Ascending aorta (tissue), 2 donors: ENCODE data around the gene CCR2. TPM values are rescaled to one million over a fixed set of nuclear protein-coding genes. Genes with fewer than 3 reads are reported as not detected.
"Not testable (repeated sequence)": the region's sequence is repeated elsewhere in the genome, so short reads cannot be mapped to it uniquely, and the experiment has no call there.

Experiments
- DNase-seq, 2 donors: peaks; one replicate each; pipeline ENCODE4 v3.0.0-alpha.2; 2019; ENCODE audit warnings: low spot score in 2 of 2
- H3K27ac ChIP-seq, 2 donors: fragments of 200-600 bp; sonication (generic); one replicate each; pipeline ENCODE4 v1.5.1; 2016 to 2017; ENCODE audit warnings: mild to moderate bottlenecking in 1 of 2
- H3K27me3 ChIP-seq: fragments of 200-600 bp; sonication (generic); one replicate; pipeline ENCODE4 v1.5.1; 2017
- H3K36me3 ChIP-seq, 2 donors: fragments of 200-600 bp; sonication (generic); one replicate each; pipeline ENCODE4 v1.5.1; 2016
- H3K4me1 ChIP-seq, 2 donors: fragments of 200-600 bp; sonication (generic); one replicate each; pipeline ENCODE4 v1.5.1; 2016 to 2017; ENCODE audit warnings: mild to moderate bottlenecking in 1 of 2
- H3K4me3 ChIP-seq, 2 donors: fragments of 200-600 bp; sonication (generic); one replicate each; pipeline ENCODE4 v1.5.1; 2016 to 2017; ENCODE audit warnings: mild to moderate bottlenecking in 1 of 2
- H3K9me3 ChIP-seq, 2 donors: fragments of 200-600 bp; sonication (generic); one replicate each; pipeline ENCODE4 v1.5.1; 2016
- intact Hi-C: fragments of 100-400 bp; cut with DNase I; formaldehyde crosslinking; loops from one replicate; pipeline ENCODE4 v1.15.1; 2023
- total RNA-seq: library from RNA; depleted of rRNA; stranded (reverse); fragments of >200 nt; gene quantifications from one replicate; pipeline ENCODE4 v1.1.0, GENCODE V29; 2016
- TF ChIP-seq, protein P1 (sequence below), 3 experiments: fragments of 200-600 bp in 2 of 3; fragments of 450-650 bp in 1 of 3; sonication (generic) in 2 of 3; IDR thresholded peaks; one replicate each; pipeline ENCODE4 v1.5.1; 2016 to 2019; ENCODE audit warnings: antibody characterized with exemption in 3 of 3, mild to moderate bottlenecking in 1 of 3, moderate library complexity in 1 of 3

The CCR2 gene
- total RNA-seq, 1 donor from 2014 or later, result 0.11 TPM

DNA sequence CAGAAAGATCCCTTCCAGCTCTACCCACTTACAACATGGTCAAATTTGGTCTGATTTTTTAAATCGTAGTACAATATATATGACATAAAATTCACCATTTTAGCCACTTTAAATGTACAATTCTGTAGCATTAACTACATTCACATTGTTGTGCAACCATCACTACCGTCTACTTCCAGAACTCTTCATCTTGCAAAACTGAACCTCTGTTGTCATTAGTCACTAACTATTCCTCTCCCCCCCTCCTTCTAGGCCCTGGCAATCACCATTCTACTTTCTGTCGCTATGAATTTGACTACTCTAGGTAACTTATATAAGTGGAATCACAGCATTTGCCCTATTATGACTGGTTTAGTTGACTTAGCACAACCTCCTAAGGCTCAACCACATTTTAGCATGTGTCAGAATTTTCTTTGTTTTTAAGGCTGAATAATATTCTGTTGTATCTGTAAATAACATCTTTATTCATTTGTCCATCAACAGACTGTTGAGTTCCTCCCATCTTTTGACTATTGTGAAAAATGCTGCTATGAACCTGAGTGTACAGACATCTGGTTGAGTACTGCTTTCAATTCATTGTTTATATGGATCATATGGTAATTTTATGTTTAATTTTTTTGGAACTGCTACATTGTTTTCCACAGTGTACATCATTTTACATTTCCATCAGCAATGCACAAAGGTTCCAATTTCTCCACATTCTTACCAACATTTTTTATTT is 35.5 kb upstream of the CCR2 start:
- no peak overlapping the region for H3K4me3 ChIP-seq
- TF ChIP-seq, protein P1, sequence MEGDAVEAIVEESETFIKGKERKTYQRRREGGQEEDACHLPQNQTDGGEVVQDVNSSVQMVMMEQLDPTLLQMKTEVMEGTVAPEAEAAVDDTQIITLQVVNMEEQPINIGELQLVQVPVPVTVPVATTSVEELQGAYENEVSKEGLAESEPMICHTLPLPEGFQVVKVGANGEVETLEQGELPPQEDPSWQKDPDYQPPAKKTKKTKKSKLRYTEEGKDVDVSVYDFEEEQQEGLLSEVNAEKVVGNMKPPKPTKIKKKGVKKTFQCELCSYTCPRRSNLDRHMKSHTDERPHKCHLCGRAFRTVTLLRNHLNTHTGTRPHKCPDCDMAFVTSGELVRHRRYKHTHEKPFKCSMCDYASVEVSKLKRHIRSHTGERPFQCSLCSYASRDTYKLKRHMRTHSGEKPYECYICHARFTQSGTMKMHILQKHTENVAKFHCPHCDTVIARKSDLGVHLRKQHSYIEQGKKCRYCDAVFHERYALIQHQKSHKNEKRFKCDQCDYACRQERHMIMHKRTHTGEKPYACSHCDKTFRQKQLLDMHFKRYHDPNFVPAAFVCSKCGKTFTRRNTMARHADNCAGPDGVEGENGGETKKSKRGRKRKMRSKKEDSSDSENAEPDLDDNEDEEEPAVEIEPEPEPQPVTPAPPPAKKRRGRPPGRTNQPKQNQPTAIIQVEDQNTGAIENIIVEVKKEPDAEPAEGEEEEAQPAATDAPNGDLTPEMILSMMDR (IDR thresholded peaks at IDR 0.05), result no peak
- H3K36me3 ChIP-seq, result no peaks in the 10 kb centered on the region
- H3K27me3 ChIP-seq, result no peaks in the 10 kb centered on the region
- no peak overlapping the region for H3K27ac ChIP-seq
- no peaks in the 10 kb centered on the region for H3K9me3 ChIP-seq
- no peak for DNase-seq
- no peaks in the 10 kb centered on the region for H3K4me1 ChIP-seq
- intact Hi-C loops, result no loop called here

DNA sequence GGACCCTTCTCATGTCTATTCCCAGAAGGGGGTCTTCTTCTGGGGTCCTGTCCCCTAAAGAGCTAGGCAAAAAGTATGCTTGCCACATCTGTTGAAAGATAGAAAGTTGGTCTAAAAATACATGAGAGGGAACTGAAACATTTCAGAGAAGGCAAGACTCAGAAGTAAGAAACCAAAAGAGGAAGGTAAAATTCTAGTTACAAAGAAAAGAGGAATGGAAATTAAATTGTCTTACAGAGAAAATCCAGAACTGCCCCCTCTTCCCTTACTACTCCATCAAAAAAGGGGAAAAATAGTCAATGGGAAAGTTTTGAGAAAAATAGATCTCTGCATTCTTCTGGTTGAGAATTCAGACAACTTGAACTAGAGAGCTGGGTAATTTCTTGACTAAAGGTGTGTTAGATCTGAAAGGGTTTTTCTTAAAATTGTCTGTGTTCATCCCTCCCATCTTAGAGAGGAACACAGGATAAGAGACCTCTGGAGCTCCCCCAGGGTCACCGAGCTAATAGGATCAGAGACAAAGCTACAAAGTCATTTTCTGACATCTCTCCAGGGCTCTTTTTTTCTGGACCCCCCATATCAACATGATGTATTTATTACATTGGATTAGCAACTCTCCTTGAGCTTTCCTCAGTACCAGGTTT is 32.3 kb upstream of the CCR2 start:
- Histone ChIP-seq H3K4me1 (no peaks in the 10 kb centered on the region), H3K9me3 (no peaks in the 10 kb centered on the region), H3K36me3 (no peaks in the 10 kb centered on the region), H3K27ac (no peak overlapping the region), H3K27me3 (no peaks in the 10 kb centered on the region), H3K4me3 (no peak overlapping the region)
- TF ChIP-seq, protein P1 (IDR thresholded peaks at IDR 0.05), result no peak
- intact Hi-C loops, result no loop called here
- no peak for DNase-seq

DNA sequence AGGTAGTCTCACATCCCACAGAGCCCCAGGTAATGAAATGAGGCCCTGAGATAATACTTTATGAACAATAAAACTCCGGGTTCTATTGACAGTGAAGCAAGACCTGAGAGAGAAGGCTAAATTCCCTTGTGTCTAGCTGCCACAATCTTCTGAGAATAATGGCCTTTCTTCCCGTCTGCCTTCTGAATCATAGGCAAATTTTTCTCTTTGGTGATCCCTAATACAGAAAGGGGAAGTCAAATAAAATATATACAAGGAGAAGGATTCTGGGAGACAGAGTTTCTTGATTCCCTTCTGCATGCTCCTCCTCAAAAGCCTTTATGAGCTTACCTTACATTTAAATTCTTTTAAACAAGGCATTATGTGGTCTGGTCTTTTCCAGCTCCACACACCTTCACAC is 29.9 kb upstream of the CCR2 start:
- intact Hi-C loops, result no loop called here
- no peaks in the 10 kb centered on the region for H3K9me3 ChIP-seq
- no peaks in the 10 kb centered on the region for H3K27me3 ChIP-seq
- H3K4me3 ChIP-seq, result no peak overlapping the region
- H3K27ac ChIP-seq, result no peak overlapping the region
- no peaks in the 10 kb centered on the region for H3K36me3 ChIP-seq
- no peak for DNase-seq
- TF ChIP-seq, protein P1 (IDR thresholded peaks at IDR 0.05), result no peak
- H3K4me1 ChIP-seq, result no peaks in the 10 kb centered on the region

DNA sequence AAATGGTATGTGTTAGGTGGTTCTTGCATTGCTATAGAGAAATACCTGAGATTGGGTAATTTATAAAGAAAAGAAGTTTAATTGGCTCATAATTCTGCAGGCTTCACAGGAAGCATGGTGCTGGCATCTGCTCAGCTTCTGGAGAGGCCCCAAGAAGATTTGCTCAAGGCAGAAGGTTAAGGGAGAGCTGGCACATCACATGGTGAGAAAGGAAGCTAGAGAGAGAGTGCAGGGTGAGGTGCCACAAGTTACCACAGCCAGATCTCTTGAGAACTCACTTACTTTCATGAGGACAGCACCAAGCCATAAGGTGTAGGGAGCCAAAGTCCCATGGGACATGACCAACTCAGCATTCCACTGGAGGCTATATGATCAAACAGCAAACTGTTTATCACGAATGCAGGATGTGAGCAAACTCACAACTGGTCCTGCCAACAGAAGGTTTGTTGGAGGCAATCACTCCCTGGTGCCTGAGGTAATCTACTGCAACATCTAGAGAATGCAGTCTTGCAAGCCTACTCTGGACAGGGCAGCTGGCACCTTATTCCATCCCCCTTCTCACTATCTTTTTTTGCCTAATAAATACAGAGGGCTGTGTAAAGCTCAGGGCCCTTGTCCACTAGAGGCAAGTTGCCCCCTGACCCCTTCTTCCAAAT is 28.1 kb upstream of the CCR2 start:
- no peak overlapping the region for H3K4me3 ChIP-seq
- intact Hi-C loops, result no loop called here
- no peak for DNase-seq
- H3K9me3 ChIP-seq, result no peaks in the 10 kb centered on the region
- H3K27me3 ChIP-seq, result no peaks in the 10 kb centered on the region
- TF ChIP-seq, protein P1 (IDR thresholded peaks at IDR 0.05), result no peak
- no peak overlapping the region for H3K27ac ChIP-seq
- H3K36me3 ChIP-seq, result no peaks in the 10 kb centered on the region
- H3K4me1 ChIP-seq, result no peaks in the 10 kb centered on the region

DNA sequence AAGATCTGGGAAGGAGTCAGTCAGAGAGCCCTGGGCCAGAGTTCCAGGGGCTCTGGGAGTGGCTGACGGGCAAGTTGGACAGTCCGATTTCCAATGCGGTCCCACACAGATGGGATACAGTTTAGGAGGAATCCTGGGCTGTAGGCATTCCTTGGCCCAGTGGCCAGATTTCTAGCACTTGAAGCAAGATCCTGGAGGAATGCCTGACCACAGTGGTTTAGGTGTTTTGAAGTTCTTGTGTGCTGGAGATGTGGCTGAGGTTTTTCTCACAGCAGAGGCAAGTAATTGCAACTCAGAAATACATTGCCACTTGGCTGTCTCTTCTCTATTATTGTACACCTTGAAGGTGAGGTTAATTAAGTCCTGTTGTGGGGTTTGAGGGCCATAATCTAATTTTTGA is 23.2 kb upstream of the CCR2 start:
- H3K4me3 ChIP-seq, H3K9me3 ChIP-seq, intact Hi-C loops, H3K36me3 ChIP-seq, H3K4me1 ChIP-seq, DNase-seq, H3K27me3 ChIP-seq, H3K27ac ChIP-seq: not testable (repeated sequence)
